Body of pancreas (tissue), 4 donors: ENCODE measurements around the gene MYOZ2.

Experiments used
- POLR2A ChIP-seq, 3 donors: fragments of 450-650 bp; IDR thresholded peaks; one replicate each; pipeline ENCODE4 v1.6.1; 2016; ENCODE audit warnings: antibody characterized with exemption in 3 of 3, mild to moderate bottlenecking in 2 of 3
- TF ChIP-seq, protein P1 (sequence below), 7 experiments: fragments of 450-650 bp in 4 of 7; fragments of 200-600 bp in 3 of 7; sonication (generic) in 3 of 7; IDR thresholded peaks; one replicate each; pipeline ENCODE4 v1.5.1; 2016 to 2019; ENCODE audit warnings: antibody characterized with exemption in 7 of 7

- TF ChIP-seq, protein P1, sequence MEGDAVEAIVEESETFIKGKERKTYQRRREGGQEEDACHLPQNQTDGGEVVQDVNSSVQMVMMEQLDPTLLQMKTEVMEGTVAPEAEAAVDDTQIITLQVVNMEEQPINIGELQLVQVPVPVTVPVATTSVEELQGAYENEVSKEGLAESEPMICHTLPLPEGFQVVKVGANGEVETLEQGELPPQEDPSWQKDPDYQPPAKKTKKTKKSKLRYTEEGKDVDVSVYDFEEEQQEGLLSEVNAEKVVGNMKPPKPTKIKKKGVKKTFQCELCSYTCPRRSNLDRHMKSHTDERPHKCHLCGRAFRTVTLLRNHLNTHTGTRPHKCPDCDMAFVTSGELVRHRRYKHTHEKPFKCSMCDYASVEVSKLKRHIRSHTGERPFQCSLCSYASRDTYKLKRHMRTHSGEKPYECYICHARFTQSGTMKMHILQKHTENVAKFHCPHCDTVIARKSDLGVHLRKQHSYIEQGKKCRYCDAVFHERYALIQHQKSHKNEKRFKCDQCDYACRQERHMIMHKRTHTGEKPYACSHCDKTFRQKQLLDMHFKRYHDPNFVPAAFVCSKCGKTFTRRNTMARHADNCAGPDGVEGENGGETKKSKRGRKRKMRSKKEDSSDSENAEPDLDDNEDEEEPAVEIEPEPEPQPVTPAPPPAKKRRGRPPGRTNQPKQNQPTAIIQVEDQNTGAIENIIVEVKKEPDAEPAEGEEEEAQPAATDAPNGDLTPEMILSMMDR (IDR thresholded peaks at IDR 0.05), result no peak
- TF ChIP-seq POLR2A (IDR thresholded peaks at IDR 0.05), result no peak
Measured at GRCh38 chr4:119093042-119093827, 42.4 kb upstream of the MYOZ2 start.
